Measurements from ENCODE around the gene ANO5.

DNA sequence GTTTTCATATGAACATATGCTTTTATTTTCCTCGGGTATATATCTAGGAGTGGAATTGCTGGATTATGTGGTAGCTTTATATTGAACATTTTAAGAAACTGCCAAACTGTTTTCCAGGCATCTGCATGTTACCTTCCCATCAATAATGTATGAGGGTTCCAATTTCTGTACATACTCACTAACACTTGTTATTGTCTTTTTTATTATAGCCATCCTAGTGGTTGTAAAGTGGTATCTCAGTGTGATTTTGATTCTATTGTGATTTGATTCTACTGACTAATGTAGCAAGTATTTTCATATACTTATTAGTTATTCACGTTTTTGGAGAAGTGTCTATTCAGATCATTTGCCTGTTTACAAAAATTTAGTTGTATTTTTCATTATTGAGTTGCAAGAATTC lies 2.0 kb downstream of the ANO5 start:
- TF ChIP-seq POLR2A (IDR thresholded peaks at IDR 0.05; ENCODE audit: low read depth, low read length) (no peak), POLR2AphosphoS5 (IDR thresholded peaks at IDR 0.05; ENCODE audit: low read depth, low read length) (no peak)
